SK-N-SH (cell line): ENCODE results near the gene WDR33. TPM values are rescaled to one million over a fixed set of nuclear protein-coding genes. Genes with fewer than 3 reads are reported as not detected.
A peak's percentile ranks its signal among the peaks of the same experiment; 100 is the strongest.
"Not testable (repeated sequence)": the region's sequence is repeated elsewhere in the genome, so short reads cannot be mapped to it uniquely, and the experiment has no call there.

Experiments used
- CTCF ChIA-PET: fragments of 300-600, 350-600 bp; formaldehyde crosslinking; extraction: SDS; loops from one replicate; lab custom pipeline; 2021; lab: Yijun Ruan, JAX
- POLR2A ChIA-PET: fragments of 350-600 bp; sonication (Branson Sonifier 250); formaldehyde crosslinking; extraction: SDS; loops from one replicate; lab custom pipeline; 2020; ENCODE audit warnings: antibody characterized with exemption, inconsistent platforms; lab: Yijun Ruan, JAX
- DNase-seq: peaks from one replicate; pipeline ENCODE4 v3.0.0; 2012
- H2AFZ ChIP-seq: fragments of 200-600 bp; sonication (generic); 2 replicates; pipeline ENCODE4 v1.8.1; 2016; ENCODE audit warnings: antibody characterized with exemption, mild to moderate bottlenecking, low read depth
- H3F3A ChIP-seq: fragments of 200-600 bp; sonication (generic); replicated peaks from 2 replicates; pipeline ENCODE3; 2016; ENCODE audit warnings: antibody characterized with exemption, mild to moderate bottlenecking; ENCODE audit not compliant: insufficient read depth
- H3K27ac ChIP-seq, 2 experiments: fragments of 200-500 bp in 1 of 2; fragments of 200-600 bp in 1 of 2; sonication (Bioruptor generic) in 1 of 2; sonication (generic), shearing (Covaris generic) in 1 of 2; 2 replicates each; pipeline versions ENCODE4 v1.5.1 to v1.6.1; 2014 to 2016; ENCODE audit warnings: low read depth in 2 of 2, inconsistent platforms in 1 of 2, low read length in 1 of 2, mild to moderate bottlenecking in 1 of 2, mixed read lengths in 1 of 2
- H3K27me3 ChIP-seq: fragments of 200-600 bp; sonication (generic), shearing (Covaris generic); 2 replicates; pipeline ENCODE4 v1.6.1; 2016; ENCODE audit warnings: mixed run types; ENCODE audit not compliant: insufficient read depth
- H3K36me3 ChIP-seq, 2 experiments: fragments of 200-500 bp in 1 of 2; fragments of 200-600 bp in 1 of 2; sonication (Bioruptor generic) in 1 of 2; sonication (generic) in 1 of 2; replicated peaks in 1 of 2; 2 replicates each; pipeline versions ENCODE3 to v1.5.1; 2014 to 2016; ENCODE audit warnings: low read length in 1 of 2, mild to moderate bottlenecking in 1 of 2; ENCODE audit not compliant: insufficient read depth in 2 of 2, control insufficient read depth in 1 of 2
- H3K4me1 ChIP-seq, 2 experiments: fragments of 200-500 bp in 1 of 2; fragments of 200-600 bp in 1 of 2; sonication (Bioruptor generic) in 1 of 2; sonication (generic), shearing (Covaris generic) in 1 of 2; 2 replicates each; pipeline versions ENCODE4 v1.5.1 to v1.6.1; 2014 to 2016; ENCODE audit warnings: low read depth in 1 of 2, low read length in 1 of 2, mixed run types in 1 of 2; ENCODE audit not compliant: insufficient read depth in 2 of 2, control insufficient read depth in 1 of 2
- H3K4me2 ChIP-seq: fragments of 200-600 bp; sonication (generic), shearing (Covaris generic); 2 replicates; pipeline ENCODE4 v1.6.1; 2017; ENCODE audit warnings: mixed run types
- H3K4me3 ChIP-seq, 2 experiments: fragments of 200-500 bp in 1 of 2; fragments of 200-600 bp in 1 of 2; sonication (Bioruptor generic) in 1 of 2; sonication (generic), shearing (Covaris generic) in 1 of 2; 2 replicates each; pipeline versions ENCODE4 v1.5.1 to v1.8.1; 2014 to 2016; ENCODE audit warnings: low read depth in 2 of 2, inconsistent platforms in 1 of 2, low read length in 1 of 2, mild to moderate bottlenecking in 1 of 2, mixed read lengths in 1 of 2, moderate library complexity in 1 of 2
- H3K79me2 ChIP-seq: fragments of 200-600 bp; sonication (generic); 2 replicates; pipeline ENCODE4 v1.8.1; 2017; ENCODE audit warnings: mild to moderate bottlenecking; ENCODE audit not compliant: insufficient read depth
- H3K9ac ChIP-seq: fragments of 200-600 bp; sonication (generic); 2 replicates; pipeline ENCODE4 v1.6.1; 2017; ENCODE audit warnings: mixed run types
- H3K9me2 ChIP-seq: fragments of 200-600 bp; sonication (generic); 2 replicates; pipeline ENCODE4 v1.6.1; 2017; ENCODE audit warnings: mixed run types
- H3K9me3 ChIP-seq: fragments of 200-600 bp; sonication (generic); 2 replicates; pipeline ENCODE4 v1.6.1; 2017; ENCODE audit warnings: mixed run types, mild to moderate bottlenecking, moderate library complexity
- H4K20me1 ChIP-seq: fragments of 200-600 bp; sonication (generic); 2 replicates; pipeline ENCODE4 v1.6.1; 2017; ENCODE audit warnings: mild to moderate bottlenecking, mixed run types; ENCODE audit not compliant: insufficient read depth
- CHD2 ChIP-seq: fragments of 150-350 bp; IDR thresholded peaks from 2 replicates; pipeline ENCODE4 v1.6.1; 2018; ENCODE audit warnings: low read length; ENCODE audit not compliant: partially characterized antibody
- ELF1 ChIP-seq: IDR thresholded peaks from 2 replicates; pipeline ENCODE4 v1.4.0; 2012
- EZH2phosphoT487 ChIP-seq: fragments of 200-600 bp; sonication (generic); IDR thresholded peaks from 2 replicates; pipeline ENCODE4 v1.6.1; 2017; ENCODE audit warnings: low read depth, mixed run types, mild to moderate bottlenecking, antibody characterized with exemption, moderate library complexity, borderline replicate concordance
- GABPA ChIP-seq: IDR thresholded peaks from 2 replicates; pipeline ENCODE4 v1.4.0; 2012; ENCODE audit warnings: low read depth, mild to moderate bottlenecking
- GATA2 ChIP-seq: sonication (generic); formaldehyde crosslinking; IDR thresholded peaks from 2 replicates; pipeline ENCODE4 v1.5.0; 2020; ENCODE audit warnings: mild to moderate bottlenecking, missing genetic modification reagents
- MEF2A ChIP-seq: IDR thresholded peaks from 2 replicates; pipeline ENCODE4 v1.4.0; 2012; ENCODE audit warnings: low read depth, borderline replicate concordance
- MXI1 ChIP-seq: IDR thresholded peaks from 2 replicates; pipeline ENCODE4 v1.6.1; 2012; ENCODE audit warnings: mild to moderate bottlenecking, low read depth, low read length, improper control_type of control experiment
- NRF1 ChIP-seq: IDR thresholded peaks from 2 replicates; pipeline ENCODE4 v1.6.1; 2012; ENCODE audit warnings: low read depth, mild to moderate bottlenecking, low read length
- POLR2AphosphoS5 ChIP-seq: IDR thresholded peaks from 2 replicates; pipeline ENCODE4 v1.6.1; 2012; ENCODE audit warnings: low read depth, low read length
- RAD21 ChIP-seq: IDR thresholded peaks from 2 replicates; pipeline ENCODE4 v1.6.1; 2012; ENCODE audit warnings: mild to moderate bottlenecking, low read length
- RFX5 ChIP-seq: IDR thresholded peaks from 2 replicates; pipeline ENCODE4 v1.6.1; 2012; ENCODE audit warnings: mild to moderate bottlenecking, improper control_type of control experiment, low read length
- SIN3A ChIP-seq: IDR thresholded peaks from 2 replicates; pipeline ENCODE4 v1.6.1; 2012; ENCODE audit warnings: low read depth, mild to moderate bottlenecking, low read length, moderate library complexity, borderline replicate concordance
- TCF12 ChIP-seq: IDR thresholded peaks from 2 replicates; pipeline ENCODE4 v1.4.0; 2012
- TEAD4 ChIP-seq: IDR thresholded peaks from 2 replicates; pipeline ENCODE4 v1.4.0; 2012; ENCODE audit warnings: mild to moderate bottlenecking, borderline replicate concordance; ENCODE audit not compliant: insufficient read depth
- USF2 ChIP-seq: fragments of 150-350 bp; IDR thresholded peaks from 2 replicates; pipeline ENCODE4 v1.6.1; 2017; ENCODE audit warnings: antibody characterized with exemption, low read length, low read depth, borderline replicate concordance
- YY1 ChIP-seq: IDR thresholded peaks from 2 replicates; pipeline ENCODE4 v1.4.0; 2012; ENCODE audit warnings: low read depth, mild to moderate bottlenecking
- WGBS: methylation state at CpG from one replicate; pipeline ENCODE4 v1.1.6; 2017; ENCODE audit warnings: low lambda C conversion rate; 5-methylcytosine and 5-hydroxymethylcytosine counted together
- polyA plus RNA-seq, 3 experiments: library from polyadenylated mRNA; depleted of rRNA; stranded (reverse); fragments of >200 nt; gene quantifications; 2 replicates each; pipeline ENCODE4 v1.2.3, GENCODE V29; 2012
- TF ChIP-seq, protein P1 (sequence below): IDR thresholded peaks from 2 replicates; pipeline ENCODE4 v1.4.0; 2012; ENCODE audit warnings: low read depth
- TF ChIP-seq, protein P2 (sequence below): fragments of 150-350 bp; IDR thresholded peaks from 2 replicates; pipeline ENCODE4 v1.6.1; 2016; ENCODE audit warnings: mild to moderate bottlenecking, low read depth, low read length

The WDR33 gene
- polyA plus RNA-seq, 1 of the 3 experiments (the other 2 are of a cell fraction): 12.4 TPM

DNA sequence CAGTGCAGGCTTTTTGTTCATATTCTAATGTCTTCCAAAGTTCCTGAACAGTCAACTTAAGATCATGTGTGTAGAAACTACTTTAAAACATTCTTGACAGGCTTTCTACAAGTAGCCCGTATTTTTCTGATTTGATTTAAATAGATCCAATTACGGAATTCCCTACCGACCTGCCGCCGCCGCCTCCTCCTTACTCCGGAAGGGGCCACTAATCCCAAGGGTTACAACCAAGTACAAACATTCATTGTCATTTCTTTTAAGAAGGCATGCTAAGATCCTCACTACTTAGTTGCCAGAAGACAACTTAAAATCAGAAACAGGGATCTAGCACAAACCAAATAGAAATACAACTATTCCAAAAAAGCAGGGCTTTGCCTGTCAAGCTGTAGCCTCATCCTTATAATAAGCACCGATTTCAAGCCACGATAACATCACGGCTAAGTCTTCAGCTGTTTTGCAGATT is 784 bp downstream of the WDR33 start:
- H3K9me2 ChIP-seq: no peaks in the 10 kb centered on the region
- TF ChIP-seq SIN3A (no peak), TCF12 (no peak), MXI1 (no peak), GATA2 (CRISPR knock-in tag) (no peak), POLR2AphosphoS5 (no peak), YY1 (no peak), MEF2A (no peak), CHD2 (no peak), RFX5 (no peak), USF2 (no peak), GABPA (no peak)
- TF ChIP-seq, protein P1, sequence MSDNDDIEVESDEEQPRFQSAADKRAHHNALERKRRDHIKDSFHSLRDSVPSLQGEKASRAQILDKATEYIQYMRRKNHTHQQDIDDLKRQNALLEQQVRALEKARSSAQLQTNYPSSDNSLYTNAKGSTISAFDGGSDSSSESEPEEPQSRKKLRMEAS: no peak
- no peaks in the 10 kb centered on the region for H3K9me3 ChIP-seq
- H2AFZ ChIP-seq: peak overlapping the region; percentile 98
- H4K20me1 ChIP-seq: peaks cover 47% of the 10 kb centered on the region
- H3K4me1 ChIP-seq: peaks cover 0 to 5% of the 10 kb centered on the region in 2 experiments; a peak in 2 of 4 replicates
- H3K4me3 ChIP-seq: peak overlapping the region; percentile 82 to 96
- H3K27me3 ChIP-seq: no peaks in the 10 kb centered on the region
- CTCF ChIA-PET: no interaction called here
- peak overlapping the region; percentile 92 to 95 for H3K27ac ChIP-seq
- H3K4me2 ChIP-seq: peak overlapping the region; percentile 96
- H3K9ac ChIP-seq: peak overlapping the region; percentile 98
- no peaks in the 10 kb centered on the region for H3K36me3 ChIP-seq
- 1% methylated on average over 10 of the region's 10 CpGs for WGBS
- POLR2A ChIA-PET: interaction anchor here (1.6 kb wide), 1 partner anchor 109 kb away, joined by 3 read pairs; the partner anchor contains the start of gene SFT2D3
- H3F3A ChIP-seq: peaks cover 7% of the 10 kb centered on the region
- DNase-seq: peak; percentile 36
- peaks cover 58% of the 10 kb centered on the region for H3K79me2 ChIP-seq

DNA sequence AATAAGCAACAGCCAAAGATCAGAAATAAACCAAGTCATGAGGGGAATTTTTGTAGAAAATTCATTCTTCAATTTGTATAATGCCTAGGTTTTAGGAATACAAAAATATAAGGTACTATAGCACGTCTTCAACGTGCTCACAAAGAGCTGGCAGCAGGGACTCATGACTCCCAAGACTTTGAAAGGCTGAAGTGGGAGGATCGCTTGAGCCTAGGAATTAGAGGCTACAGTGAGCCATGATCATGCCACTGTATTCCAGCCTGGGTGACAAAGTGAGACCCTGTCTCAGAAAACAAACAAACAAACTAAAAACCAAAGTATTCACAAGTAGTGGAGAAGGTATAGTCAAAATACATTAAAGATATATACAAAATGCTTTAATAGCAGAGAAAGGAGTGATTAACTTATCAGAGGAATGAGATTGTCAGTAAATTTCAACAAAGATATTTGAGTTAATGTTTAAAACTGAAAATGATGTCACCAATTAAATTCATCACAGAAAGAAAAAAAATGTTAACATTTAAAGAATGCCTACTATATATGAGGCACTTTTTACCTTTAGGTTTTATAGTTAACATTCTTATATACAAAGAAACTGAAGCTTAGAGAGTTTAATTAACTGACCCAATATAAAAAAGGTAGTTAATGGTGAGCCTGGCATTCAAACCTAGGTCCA is 3.2 kb downstream of the WDR33 start:
- Histone ChIP-seq H4K20me1 (peaks cover 69% of the 10 kb centered on the region), H3K9me3 (no peaks in the 10 kb centered on the region), H3K79me2 (peaks cover 82% of the 10 kb centered on the region), H3K27me3 (no peaks in the 10 kb centered on the region), H3K27ac (no peak overlapping the region), H3K9me2 (no peaks in the 10 kb centered on the region), H2AFZ (no peak overlapping the region), H3K4me2 (no peak overlapping the region), H3K4me1 (peaks cover 0 to 5% of the 10 kb centered on the region in 2 experiments; a peak in 2 of 4 replicates), H3K36me3 (no peaks in the 10 kb centered on the region), H3K9ac (no peak overlapping the region), H3K4me3 (no peak overlapping the region), H3F3A (peaks cover 10% of the 10 kb centered on the region)
- ChIA-PET CTCF (interaction anchor here (1.0 kb wide), 1 partner anchor 14 kb away, joined by 3 read pairs; no protein-coding TSS in a partner anchor), POLR2A (no interaction called here)
- 79% methylated on average over 3 of the region's 3 CpGs for WGBS
- DNase-seq: no peak
- TF ChIP-seq GABPA (no peak), TEAD4 (no peak), SIN3A (no peak), MEF2A (no peak), RAD21 (no peak), CHD2 (no peak), EZH2phosphoT487 (no peak), ELF1 (no peak), NRF1 (no peak)
- TF ChIP-seq, protein P2, sequence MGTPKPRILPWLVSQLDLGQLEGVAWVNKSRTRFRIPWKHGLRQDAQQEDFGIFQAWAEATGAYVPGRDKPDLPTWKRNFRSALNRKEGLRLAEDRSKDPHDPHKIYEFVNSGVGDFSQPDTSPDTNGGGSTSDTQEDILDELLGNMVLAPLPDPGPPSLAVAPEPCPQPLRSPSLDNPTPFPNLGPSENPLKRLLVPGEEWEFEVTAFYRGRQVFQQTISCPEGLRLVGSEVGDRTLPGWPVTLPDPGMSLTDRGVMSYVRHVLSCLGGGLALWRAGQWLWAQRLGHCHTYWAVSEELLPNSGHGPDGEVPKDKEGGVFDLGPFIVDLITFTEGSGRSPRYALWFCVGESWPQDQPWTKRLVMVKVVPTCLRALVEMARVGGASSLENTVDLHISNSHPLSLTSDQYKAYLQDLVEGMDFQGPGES: no peak
- TF ChIP-seq, protein P1: no peak

DNA sequence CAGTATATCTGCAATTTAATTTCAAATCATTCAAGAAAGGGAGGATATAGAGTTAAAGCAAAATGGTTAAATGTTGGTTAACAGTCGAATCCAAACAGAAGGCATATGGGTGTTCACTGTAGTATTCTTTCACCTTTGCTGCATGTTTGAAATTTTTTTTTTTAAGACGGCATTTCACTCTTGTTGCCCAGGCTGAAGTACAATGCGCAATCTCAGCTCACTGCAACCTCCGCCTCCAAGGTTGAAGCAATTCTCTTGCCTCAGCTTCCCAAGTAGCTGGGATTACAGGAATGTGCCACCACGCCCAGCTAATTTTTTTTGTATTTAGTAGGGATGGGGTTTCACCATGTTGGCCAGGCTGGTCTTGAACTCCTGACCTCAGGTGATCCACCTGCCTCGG is 4.1 kb downstream of the WDR33 start:
- H3K4me2 ChIP-seq, CTCF ChIA-PET: not testable (repeated sequence)
- H4K20me1 ChIP-seq: peaks cover 78% of the 10 kb centered on the region

More for the DNA sequence above, 4.1 kb downstream of the WDR33 start:
- 95% methylated on average over 6 of the region's 6 CpGs for WGBS
- H3K9ac ChIP-seq, H3K27me3 ChIP-seq, H3K36me3 ChIP-seq, H3K9me2 ChIP-seq, H3K4me1 ChIP-seq, H3K4me3 ChIP-seq, H2AFZ ChIP-seq, H3K9me3 ChIP-seq, DNase-seq, H3K27ac ChIP-seq, POLR2A ChIA-PET: not testable (repeated sequence)
- Histone ChIP-seq H3K79me2 (peaks cover 92% of the 10 kb centered on the region), H3F3A (peaks cover 10% of the 10 kb centered on the region)
